DMS53 treated with DMSO at 0.1 percent for 48 hours (cell line): ENCODE data around the gene TRMT112.

Experiments used
- DNase-seq: peaks from one replicate; lab custom pipeline; 2025; ENCODE audit not compliant: unreplicated experiment; lab: John Stamatoyannopoulos, UW

Gene TRMT112

GRCh38 chr11:64294774-64295173 lies 22.6 kb downstream of the TRMT112 start:
- DNase-seq: no peak

- DNase-seq: no peak
Observed at GRCh38 chr11:64292460-64293254, 24.7 kb downstream of the TRMT112 start.

GRCh38 chr11:64291752-64292459 lies 25.5 kb downstream of the TRMT112 start:
- DNase-seq: no peak

- no peak for DNase-seq
Observed at GRCh38 chr11:64291262-64291751, 26.1 kb downstream of the TRMT112 start, which contains the start of gene KCNK4. Gene KCNK4, plus strand, starts transcription at chr11:64291302. Its CDS starts 1,717 bp downstream, at chr11:64293019.

GRCh38 chr11:64290352-64291261 lies 26.8 kb downstream of the TRMT112 start:
- no peak for DNase-seq

- no peak for DNase-seq
Observed at GRCh38 chr11:64289002-64289564, 28.3 kb downstream of the TRMT112 start.

- DNase-seq: no peak
Observed at GRCh38 chr11:64288353-64288750, 29.0 kb downstream of the TRMT112 start.

GRCh38 chr11:64287676-64288352 lies 29.5 kb downstream of the TRMT112 start:
- no peak for DNase-seq

- no peak for DNase-seq
Observed at GRCh38 chr11:64286801-64287159, 30.6 kb downstream of the TRMT112 start.

- DNase-seq: peak; percentile 44
Observed at GRCh38 chr11:64285885-64286800, 31.2 kb downstream of the TRMT112 start.

GRCh38 chr11:64284962-64285884 lies 32.1 kb downstream of the TRMT112 start, which contains the start of gene GPR137:
Gene GPR137, plus strand, starts transcription at chr11:64285848. Its CDS starts 677 bp downstream, at chr11:64286525.
- DNase-seq: peak; percentile 68

- DNase-seq: peak; percentile 85
Observed at GRCh38 chr11:64284048-64284961, 33.1 kb downstream of the TRMT112 start, which contains the start of gene BAD. Gene BAD, minus strand, starts transcription at chr11:64284665. Its CDS starts 297 bp downstream, at chr11:64284368.

- DNase-seq: no peak
Observed at GRCh38 chr11:64283092-64283491, 34.3 kb downstream of the TRMT112 start.

- no peak for DNase-seq
Observed at GRCh38 chr11:64281957-64282770, 35.2 kb downstream of the TRMT112 start.

- DNase-seq: no peak
Observed at GRCh38 chr11:64278576-64279190, 38.7 kb downstream of the TRMT112 start.
